IPS DF 6.9 (cell line): ENCODE results near the gene CCDC120.

ENCODE experiments used
- DNase-seq: peaks from one replicate; pipeline ENCODE4 v3.0.0-alpha.2; 2013; ENCODE audit warnings: low read depth, low spot score
- H3K27ac ChIP-seq: one replicate; pipeline ENCODE4 v1.5.1; 2013; ENCODE audit warnings: low read length, control low read depth
- H3K27me3 ChIP-seq: 2 replicates; pipeline ENCODE4 v1.6.1; 2013; ENCODE audit warnings: mild to moderate bottlenecking, low read length; ENCODE audit not compliant: control insufficient read depth, insufficient read depth
- H3K36me3 ChIP-seq: 2 replicates; pipeline ENCODE4 v1.6.1; 2013; ENCODE audit warnings: low read length; ENCODE audit not compliant: control insufficient read depth, insufficient read depth
- H3K4me1 ChIP-seq: 2 replicates; pipeline ENCODE4 v1.6.1; 2013; ENCODE audit warnings: low read length; ENCODE audit not compliant: control insufficient read depth, insufficient read depth
- H3K4me3 ChIP-seq: 2 replicates; pipeline ENCODE4 v1.5.1; 2013; ENCODE audit warnings: mild to moderate bottlenecking, low read length
- H3K9me3 ChIP-seq: 2 replicates; pipeline ENCODE4 v1.6.1; 2013; ENCODE audit warnings: low read length, inconsistent platforms; ENCODE audit not compliant: control insufficient read depth, insufficient read depth
- WGBS: extraction: QIAGEN DNeasy Blood & Tissue Kit; methylation state at CpG from one replicate; pipeline ENCODE4 v1.1.7; 2013; ENCODE audit warnings: mixed read lengths, missing lambda C conversion rate; ENCODE audit not compliant: insufficient read length, insufficient coverage; 5-methylcytosine and 5-hydroxymethylcytosine counted together

The CCDC120 gene

DNA sequence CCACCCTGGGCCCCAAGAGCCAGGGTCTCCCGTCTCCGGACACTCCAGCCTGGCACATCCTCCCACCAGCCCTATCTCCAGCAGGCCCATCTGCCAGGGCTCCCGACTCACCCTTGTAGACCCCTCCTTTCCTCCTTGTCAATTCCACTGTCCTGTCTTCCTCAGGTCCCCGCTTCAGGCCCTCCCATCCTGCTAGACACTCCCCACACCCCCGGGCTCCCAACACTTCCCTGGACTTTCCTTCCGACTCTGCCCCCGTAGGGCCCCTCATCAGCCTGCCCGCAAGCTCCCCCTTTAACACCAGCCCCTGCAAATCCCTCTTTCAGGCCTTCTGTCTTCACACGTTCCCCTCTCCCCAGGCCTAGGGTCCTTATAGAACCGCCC lies 13.9 kb downstream of the CCDC120 start:
- Histone ChIP-seq H3K9me3 (no peaks in the 10 kb centered on the region), H3K27me3 (no peaks in the 10 kb centered on the region), H3K4me3 (no peak overlapping the region), H3K4me1 (no peaks in the 10 kb centered on the region), H3K36me3 (no peaks in the 10 kb centered on the region; the same call in none of the 2 replicates), H3K27ac (no peak overlapping the region)
- DNase-seq, result no peak
- no CpG with 5 or more reads among the region's 10 CpGs for WGBS

DNA sequence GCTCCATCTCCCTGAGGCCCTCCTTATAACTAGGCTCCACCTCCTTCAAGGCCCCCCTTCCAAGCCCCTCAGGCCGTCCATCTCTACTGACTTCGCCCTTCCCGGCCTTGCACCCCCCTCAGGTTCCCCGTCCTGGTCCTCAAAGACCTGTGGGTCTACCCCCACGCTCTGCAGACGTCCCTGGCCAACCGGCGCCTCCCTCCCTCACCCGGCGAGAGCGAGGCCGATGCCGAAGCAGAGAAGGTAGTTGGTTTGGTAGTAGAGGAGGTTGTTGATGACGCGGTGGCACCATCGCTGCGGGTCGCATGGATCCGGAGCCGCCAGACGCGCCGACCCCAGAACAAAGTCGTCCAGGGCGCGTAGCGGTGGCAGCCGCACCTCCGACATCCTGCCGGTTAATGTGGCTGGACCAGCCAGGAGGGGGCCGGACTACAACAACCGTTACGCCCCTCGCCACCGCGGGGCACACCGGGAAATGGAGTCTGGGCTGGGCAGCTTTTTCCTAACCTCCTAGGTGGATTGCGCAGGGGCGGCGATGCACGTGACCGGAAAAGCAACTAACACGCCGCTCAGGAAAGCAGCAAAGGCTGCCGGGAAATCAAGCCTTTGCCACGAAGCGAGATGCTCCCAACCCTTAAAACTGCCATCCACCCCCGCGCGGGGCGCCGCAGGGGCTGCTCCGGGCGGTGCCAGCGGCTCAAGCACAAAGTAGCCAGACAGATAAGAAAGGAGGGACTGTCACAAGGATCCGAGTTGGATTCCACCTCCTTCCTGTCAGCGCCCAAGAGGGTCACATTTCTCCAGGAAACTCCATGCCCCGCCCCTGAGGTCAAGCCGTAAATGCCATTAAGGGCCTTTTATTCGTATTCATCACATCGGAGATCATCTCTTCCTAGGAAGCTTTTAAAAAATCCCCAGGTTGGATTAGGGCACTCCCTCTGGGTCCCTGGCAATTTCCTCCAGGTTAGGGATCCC lies 15.1 kb downstream of the CCDC120 start, which contains the start of gene PRAF2:
Gene PRAF2 (minus strand): TSS at position 402 of the 975 bp plus-strand sequence. CDS start 15 bp downstream, at position 387.
- Histone ChIP-seq H3K4me1 (no peaks in the 10 kb centered on the region), H3K4me3 (peak within 1 kb of the TSS; percentile 95), H3K27me3 (no peaks in the 10 kb centered on the region), H3K9me3 (no peaks in the 10 kb centered on the region), H3K27ac (no peak within 1 kb of the TSS), H3K36me3 (no peaks in the 10 kb centered on the region; the same call in 1 of the 2 replicates)
- DNase-seq, result peak; percentile 61
- WGBS, result no CpG with 5 or more reads among the region's 61 CpGs

DNA sequence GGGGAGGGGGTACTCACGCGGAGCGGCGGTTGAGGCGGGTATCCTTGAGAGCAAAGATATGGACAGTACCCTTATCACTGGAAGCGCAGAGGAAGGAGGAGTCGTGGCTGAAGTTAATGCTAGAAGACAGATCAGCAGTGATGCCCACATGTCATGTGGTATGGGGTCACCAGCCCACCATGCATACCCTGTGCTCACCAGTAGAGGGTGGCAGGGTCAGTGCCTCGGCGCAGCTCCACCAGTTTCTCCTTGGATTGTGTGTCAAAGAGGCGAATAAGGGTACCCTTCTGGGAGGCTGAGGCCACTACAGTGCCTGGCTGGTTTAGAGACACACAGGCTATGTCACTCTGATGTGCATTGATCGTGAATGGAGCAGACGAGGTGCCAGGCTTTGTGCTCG lies 16.5 kb downstream of the CCDC120 start:
- no peak overlapping the region for H3K4me3 ChIP-seq
- no peaks in the 10 kb centered on the region for H3K9me3 ChIP-seq
- H3K27ac ChIP-seq, result no peak overlapping the region
- no peaks in the 10 kb centered on the region for H3K27me3 ChIP-seq
- no peaks in the 10 kb centered on the region for H3K4me1 ChIP-seq
- no CpG with 5 or more reads among the region's 13 CpGs for WGBS
- H3K36me3 ChIP-seq, result no peaks in the 10 kb centered on the region; the same call in 1 of the 2 replicates
- no peak for DNase-seq

DNA sequence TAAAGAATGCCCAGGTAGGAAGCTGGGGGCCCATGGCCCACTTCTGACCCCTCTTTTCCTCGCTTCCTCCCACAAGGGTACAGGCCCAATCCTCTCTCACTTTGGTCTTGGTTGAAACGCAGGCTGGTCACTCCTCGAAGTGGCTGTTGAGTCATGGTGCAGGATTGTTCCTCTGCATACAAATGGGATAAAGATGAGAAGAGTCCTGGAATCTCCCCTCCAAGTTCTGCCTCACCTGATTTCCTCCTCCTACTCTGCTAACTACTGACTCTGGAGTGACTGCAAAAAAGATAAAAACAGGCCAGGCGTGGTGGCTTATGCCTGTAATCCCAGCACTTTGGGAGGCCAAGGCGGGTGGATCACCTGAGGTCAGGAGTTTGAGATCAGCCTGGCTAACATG lies 19.1 kb downstream of the CCDC120 start:
- Histone ChIP-seq H3K9me3 (no peaks in the 10 kb centered on the region), H3K36me3 (no peaks in the 10 kb centered on the region; the same call in 1 of the 2 replicates), H3K4me1 (no peaks in the 10 kb centered on the region), H3K27me3 (no peaks in the 10 kb centered on the region), H3K27ac (no peak overlapping the region), H3K4me3 (no peak overlapping the region)
- no peak for DNase-seq
- no CpG with 5 or more reads among the region's 5 CpGs for WGBS

DNA sequence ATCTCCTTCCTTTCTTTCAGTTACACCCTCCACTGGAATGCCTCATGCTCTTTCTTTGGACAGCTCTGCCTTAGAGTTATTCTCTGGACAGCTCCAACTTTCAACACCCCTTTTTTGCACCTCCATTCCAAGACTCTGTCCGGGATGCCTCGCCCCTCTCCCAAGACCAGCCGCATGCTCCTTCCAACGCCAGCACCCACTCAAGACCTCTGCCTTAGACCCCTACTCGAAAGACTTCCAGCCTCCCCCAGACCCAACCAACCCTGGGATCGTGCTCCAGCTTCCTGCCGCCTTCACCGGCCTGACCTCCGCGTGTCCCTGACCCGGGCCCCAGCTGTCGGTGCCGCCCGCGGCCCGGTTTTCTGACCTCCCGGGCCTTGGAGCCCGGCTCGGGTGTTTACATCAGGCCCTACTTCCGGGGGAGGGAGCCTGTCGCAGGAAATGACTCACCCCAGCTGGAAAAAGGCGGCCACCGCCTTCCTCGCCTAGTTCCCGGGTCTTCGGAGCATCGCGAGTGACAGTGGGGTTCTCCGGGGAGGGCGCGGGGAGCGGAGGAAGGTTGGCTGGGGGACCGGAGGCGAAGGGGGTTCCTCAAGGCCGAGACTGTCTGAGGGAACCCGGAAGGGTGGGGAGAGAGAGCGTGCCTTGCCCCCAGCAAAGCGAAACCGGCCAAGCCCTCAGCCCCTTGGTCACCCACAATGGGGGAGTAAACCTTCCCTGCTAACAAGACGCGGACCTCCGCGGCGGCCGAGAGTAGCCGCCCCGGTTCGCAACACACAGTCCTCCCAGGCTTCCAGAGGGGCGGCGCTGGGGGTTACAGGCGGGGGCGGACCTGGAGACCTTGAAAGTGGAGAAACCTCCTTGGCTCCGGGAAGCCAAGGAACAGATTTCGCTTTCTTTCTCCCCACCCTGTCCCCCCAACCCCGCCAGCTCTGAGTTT lies 21.0 kb downstream of the CCDC120 start, which contains the start of gene WDR45:
Gene WDR45 (minus strand): TSS at position 399 of the 940 bp plus-strand sequence. CDS start 1,792 bp downstream, outside the sequence.
- no peak within 1 kb of the TSS for H3K27ac ChIP-seq
- WGBS, result no CpG with 5 or more reads among the region's 55 CpGs
- DNase-seq, result no peak
- H3K27me3 ChIP-seq, result no peaks in the 10 kb centered on the region
- H3K4me1 ChIP-seq, result no peaks in the 10 kb centered on the region
- H3K9me3 ChIP-seq, result no peaks in the 10 kb centered on the region
- peak within 1 kb of the TSS; percentile 89; the same call in 1 of the 2 replicates for H3K4me3 ChIP-seq
- no peaks in the 10 kb centered on the region; the same call in 1 of the 2 replicates for H3K36me3 ChIP-seq

DNA sequence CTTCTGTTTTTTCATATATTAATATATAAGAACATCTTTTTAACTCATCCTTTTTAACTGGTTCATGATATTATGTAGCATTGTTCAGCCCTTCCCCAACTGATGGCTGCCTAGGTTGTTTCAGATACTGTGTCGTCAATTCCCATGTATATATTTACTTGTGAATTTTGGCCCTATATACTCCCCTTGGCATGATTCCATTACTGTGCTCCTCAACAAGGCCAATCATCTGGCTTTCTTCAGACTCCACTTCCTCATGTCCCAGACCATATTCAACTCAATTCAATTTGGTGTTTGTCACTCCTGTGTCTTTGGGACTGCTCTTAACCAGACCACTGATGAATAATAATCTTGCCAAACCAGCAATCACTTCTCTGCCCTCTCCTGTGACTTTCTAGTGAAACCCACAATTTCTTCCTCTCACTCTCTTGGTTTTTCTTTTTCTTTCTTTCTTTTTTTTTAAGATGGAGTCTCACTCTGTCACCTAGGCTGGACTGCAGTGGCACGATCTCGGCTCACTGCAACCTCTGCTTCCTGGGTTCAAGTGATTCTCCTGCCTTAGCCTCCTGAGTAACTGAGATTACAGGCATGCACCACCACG lies 23.6 kb downstream of the CCDC120 start:
- no peaks in the 10 kb centered on the region for H3K36me3 ChIP-seq
- no peaks in the 10 kb centered on the region for H3K4me1 ChIP-seq
- no peak overlapping the region for H3K27ac ChIP-seq
- H3K9me3 ChIP-seq, result no peaks in the 10 kb centered on the region
- no peak overlapping the region for H3K4me3 ChIP-seq
- no peak for DNase-seq
- no peaks in the 10 kb centered on the region for H3K27me3 ChIP-seq
- WGBS, result no CpG with 5 or more reads among the region's 4 CpGs

DNA sequence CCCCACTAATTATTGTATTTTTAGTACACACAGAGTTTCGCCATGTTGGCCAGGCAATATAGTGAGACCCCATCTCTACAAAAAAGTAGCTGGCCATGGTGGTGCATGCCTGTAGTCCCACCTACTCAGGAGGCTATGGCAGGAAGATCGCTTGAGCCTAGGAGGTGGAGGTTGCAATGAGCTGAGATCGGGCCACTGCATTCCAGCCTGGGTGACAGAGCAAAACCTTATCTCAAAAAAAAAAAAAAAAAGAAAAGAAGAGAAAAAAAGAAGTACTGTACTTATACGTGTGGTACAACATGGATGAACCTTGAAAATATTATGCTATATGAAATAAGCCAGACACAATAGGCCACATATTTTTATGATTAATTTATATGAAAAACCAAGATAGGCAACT lies 30.8 kb downstream of the CCDC120 start:
- no peak for DNase-seq
- H3K9me3 ChIP-seq, result no peaks in the 10 kb centered on the region
- no peaks in the 10 kb centered on the region for H3K27me3 ChIP-seq
- no peak overlapping the region for H3K27ac ChIP-seq
- WGBS, result no CpG with 5 or more reads among the region's 4 CpGs
- no peaks in the 10 kb centered on the region for H3K36me3 ChIP-seq
- H3K4me1 ChIP-seq, result no peaks in the 10 kb centered on the region
- H3K4me3 ChIP-seq, result no peak overlapping the region

DNA sequence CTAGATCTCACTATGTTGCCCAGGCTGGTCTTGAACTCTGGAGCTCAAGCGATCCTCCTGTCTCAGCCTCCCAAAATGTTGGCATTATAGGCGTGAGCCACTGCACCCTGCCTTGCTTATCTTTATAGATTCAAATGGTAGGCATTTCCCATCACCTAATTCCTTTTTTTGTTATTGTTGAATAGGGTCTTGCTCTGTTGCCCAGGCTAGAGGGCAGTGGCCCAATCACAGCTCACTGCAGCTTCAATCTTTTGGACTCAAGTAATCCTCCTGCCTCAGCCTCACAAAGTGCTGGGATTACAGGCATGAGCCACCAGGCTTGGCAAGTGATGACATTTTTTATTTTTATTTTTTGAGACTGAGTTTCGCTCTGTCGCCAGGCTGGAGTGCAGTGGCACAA lies 37.6 kb downstream of the CCDC120 start:
- Histone ChIP-seq H3K4me1 (no peaks in the 10 kb centered on the region), H3K9me3 (no peaks in the 10 kb centered on the region), H3K27ac (no peak overlapping the region), H3K4me3 (no peak overlapping the region), H3K36me3 (no peaks in the 10 kb centered on the region), H3K27me3 (no peaks in the 10 kb centered on the region)
- WGBS, result no CpG with 5 or more reads among the region's 4 CpGs
- no peak for DNase-seq

DNA sequence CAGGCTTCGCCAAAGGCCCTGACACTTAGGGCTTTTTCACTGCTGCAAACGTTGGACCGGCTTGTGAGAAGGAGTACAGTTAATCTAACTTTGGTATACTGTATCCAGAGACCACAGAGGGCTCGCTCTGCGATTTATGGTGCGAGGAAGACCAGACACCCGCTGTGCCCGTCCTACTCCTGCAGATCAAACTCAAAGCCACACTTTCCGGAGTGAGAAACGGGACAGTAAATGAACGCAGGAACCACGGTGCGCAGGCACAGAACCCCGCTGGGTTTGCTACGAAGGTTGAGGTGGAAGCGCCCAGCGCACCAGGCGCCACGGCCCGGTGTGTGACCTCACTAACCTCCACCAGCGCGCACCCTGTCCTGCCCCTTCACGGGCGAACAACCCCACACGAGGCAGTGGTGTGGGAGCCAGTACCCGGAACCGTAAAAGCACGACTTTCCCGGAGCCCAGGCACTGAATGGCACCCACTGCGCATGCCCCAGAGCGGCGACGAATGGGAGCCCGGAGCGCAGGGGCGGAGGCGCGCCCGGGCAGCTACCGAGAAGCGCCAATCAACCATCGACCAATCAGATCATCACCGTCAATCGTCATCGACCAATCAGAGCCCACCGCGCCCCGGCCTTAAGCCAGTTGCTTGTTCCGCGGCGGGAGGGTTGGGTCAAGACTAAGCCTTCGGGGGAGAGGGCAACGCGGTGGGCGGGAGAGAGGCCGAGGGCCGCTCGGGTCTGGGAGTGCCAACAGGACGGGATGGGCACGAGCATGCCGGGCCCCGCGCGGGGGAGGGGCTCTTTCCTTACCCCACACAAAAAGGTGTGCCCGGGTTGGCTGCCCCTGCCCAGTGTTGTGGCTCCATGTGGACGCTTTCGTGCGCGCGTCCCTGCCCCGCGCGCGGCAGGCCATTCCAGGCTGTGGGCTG lies 42.2 kb downstream of the CCDC120 start:
- Histone ChIP-seq H3K4me1 (no peaks in the 10 kb centered on the region), H3K27ac (no peak overlapping the region), H3K9me3 (no peaks in the 10 kb centered on the region), H3K27me3 (no peaks in the 10 kb centered on the region), H3K4me3 (peak overlapping the region; percentile 94), H3K36me3 (no peaks in the 10 kb centered on the region)
- peak; percentile 61 for DNase-seq
- WGBS, result no CpG with 5 or more reads among the region's 74 CpGs
